ENCODE measurements around the gene SARS1.
A peak's percentile ranks its signal among the peaks of the same experiment; 100 is the strongest.
"Not testable (repeated sequence)": the region's sequence is repeated elsewhere in the genome, so short reads cannot be mapped to it uniquely, and the experiment has no call there.

The SARS1 gene

DNA sequence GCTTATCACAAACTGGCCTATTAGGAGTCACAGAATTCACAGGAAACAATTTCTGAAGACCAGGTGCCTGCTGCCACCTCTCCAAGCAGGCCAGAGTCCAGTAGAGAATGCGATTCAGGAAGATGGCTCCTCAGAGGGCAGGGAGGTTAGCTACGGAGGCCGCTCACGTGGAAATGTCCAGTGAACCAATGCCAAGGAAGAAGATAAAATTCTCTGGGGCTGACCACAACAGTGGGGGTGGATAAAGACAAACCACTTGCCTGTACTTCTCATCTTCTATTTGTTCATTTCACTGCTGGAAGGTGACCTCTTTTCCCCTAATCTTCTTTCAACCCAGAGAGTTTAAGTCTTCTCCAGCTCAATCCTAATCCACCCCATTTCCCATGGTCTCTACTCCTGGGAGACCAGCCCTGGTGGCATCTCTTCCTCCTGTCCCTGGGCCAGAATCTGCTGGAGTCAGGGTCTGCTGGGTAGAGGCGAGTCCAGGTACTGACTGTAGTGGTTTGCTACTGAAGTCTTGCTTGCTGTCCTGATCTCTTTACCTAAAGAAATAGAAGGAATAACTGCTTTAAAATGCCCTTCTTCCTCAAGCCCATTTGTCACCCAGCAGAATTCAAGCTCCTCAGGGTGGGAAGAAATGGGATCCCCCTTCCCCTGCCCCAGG lies 66.0 kb downstream of the SARS1 start:
- DNase-seq, result no peak

DNA sequence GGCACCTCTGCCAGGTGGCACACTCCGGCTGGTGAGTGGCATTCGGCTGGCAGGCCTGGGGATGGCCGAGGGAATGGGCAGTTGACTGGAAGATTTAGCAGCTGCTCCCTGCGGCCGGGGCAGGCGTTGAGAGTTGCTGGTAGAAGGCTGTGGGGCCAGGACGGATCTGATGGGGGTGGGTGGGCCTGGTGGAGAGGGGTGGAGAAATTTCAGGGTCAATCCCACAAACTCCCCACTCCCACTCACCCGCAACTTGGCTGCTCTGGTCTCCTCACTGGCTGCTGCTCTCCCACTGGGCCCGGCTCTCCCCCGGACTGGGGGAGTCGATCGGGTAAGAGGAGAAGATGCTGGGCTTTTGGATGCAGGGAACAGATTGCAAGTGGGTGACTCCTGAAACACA lies 67.1 kb downstream of the SARS1 start:
- peak; percentile 11 for DNase-seq

DNA sequence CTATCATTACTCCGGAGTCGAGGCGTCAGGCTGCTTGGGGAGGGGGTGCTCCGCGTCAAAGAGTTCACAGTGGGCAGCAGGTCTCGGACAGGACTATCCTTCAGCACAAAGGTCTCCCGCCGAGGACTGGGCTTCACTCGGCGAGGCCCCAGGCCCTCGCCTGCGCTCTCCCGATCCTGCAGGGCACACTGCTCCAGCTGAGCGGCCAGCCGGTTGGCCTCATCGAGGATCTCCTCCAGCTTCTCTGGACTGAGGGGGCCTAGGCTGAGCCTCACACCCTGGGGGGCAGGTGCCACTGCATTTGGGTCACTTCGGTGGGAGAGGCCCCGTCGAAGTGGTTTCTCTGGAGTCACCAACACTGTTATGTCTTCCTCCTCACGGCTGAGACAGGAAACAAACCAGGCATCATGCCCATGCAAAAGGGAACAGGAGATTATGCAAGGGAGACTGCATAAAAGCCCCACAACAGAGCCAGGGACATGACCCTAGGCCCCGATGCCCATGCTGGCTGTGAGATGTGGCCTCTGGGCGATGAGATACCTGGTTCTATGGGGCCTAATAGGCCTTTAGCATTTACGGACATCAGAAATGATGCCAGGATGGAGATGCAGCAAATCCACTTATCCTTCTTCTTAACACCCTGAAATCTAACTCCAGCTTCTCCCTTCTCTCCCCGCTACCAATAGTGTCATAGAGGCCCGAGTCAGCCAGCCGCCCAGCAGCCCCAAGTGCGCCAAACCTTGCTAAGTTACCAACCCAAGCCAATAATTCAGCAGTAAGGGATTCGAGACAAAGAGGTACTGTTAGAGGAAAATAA lies 68.2 kb downstream of the SARS1 start:
- peak; percentile 26 for DNase-seq

DNA sequence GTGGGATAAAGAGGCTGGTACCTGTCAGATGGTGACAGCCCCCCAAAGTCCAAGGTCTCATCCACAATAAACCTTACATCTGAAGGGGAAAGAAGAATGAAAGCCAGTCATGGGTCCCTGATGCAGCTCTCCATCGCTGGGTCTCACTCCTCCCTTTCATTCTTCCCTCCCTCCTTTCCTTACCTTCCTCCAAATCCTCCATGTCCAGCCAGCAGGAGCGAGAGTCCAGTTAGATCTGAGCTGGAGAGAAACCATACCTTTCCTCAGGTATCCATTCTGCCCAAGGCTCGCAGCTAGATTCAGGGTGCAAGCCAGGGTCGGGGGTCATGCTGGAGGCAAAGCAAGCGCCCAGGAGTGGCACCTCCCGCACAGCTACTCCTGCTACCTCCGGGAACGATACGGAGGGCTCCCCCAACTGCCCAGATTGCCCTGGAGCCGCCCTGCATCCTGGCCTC lies 68.8 kb downstream of the SARS1 start:
- DNase-seq, result no peak

DNA sequence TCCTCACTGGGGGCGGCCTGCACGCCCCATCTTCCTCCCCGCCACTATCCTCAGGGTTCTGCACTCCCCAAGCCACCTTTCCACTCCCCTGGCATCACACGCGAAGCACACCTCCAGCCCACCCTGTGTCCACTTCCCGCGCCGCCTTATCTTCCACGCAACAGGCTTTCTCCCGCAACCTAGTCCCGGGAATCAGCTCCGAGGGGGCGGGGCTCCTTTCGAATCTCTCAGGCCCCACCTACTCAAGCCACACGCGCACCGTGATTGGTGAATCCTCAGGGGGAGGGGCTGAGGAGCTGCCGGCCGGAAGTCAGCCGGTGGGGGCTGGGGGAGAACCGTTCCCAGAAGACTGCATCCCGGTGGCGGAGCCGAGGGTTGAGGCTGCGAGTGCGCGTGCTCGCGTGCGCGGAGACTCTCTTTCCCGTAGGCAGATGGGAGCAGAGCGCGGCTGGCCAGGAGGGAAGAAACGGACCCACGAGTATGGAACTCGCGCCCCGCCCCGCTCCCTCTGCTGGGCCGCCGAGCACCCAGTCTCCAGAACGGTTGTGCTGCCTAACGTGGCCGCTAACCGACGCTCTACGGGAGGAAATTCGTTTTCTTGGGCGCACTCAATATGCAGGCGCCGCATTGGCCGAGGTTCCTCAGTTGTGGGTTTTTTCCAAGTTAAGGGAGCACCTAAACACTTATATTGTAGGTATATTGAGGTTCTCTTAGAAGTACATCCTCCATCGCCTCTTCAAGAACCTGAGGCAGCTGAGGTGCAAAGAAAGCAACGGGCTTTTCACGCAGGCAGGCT lies 69.4 kb downstream of the SARS1 start, which contains the start of gene PSRC1:
PSRC1 (minus strand) TSS at position 194 of the 796 bp plus-strand sequence.
- peak; percentile 97 for DNase-seq

DNA sequence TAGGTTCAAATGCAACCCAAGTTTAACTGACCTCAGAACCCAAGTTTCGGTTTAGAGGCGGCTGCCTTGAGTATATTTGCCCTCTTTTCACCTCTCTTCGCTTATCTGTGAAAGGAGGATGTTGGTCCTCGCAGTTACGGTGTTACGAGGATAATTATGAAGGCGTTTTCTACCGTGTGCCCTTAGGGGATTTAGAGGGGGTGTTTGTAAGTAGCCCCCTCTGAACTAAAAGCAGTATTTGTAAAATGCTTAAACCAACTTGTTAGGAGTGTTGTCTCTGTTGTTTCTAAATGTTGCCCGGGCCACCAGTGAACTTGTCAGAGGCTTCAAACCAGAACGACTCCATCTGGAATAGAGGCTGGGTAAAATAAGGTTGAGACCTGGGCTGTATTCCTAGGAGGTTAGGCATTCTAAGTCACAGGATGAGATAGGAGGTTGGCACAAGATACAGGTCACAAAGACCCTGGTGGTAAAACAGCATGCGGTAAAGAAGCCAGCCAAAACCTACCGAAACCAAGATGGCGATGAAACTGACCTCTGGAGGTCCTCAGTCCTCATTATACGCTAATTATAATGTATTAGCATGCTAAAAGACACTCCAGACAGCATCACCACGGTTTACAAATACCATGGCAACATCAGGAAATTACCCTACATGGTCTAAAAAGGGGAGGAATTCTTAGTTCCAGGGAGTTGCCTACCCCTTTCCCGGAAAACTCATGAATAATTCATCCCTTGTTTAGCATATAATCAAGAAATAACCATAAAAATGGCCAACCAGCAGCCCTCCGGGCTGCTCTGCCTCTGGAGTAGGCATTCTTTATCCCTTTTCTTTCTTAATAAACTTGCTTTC lies 70.3 kb downstream of the SARS1 start:
- peak; percentile 10 for DNase-seq

DNA sequence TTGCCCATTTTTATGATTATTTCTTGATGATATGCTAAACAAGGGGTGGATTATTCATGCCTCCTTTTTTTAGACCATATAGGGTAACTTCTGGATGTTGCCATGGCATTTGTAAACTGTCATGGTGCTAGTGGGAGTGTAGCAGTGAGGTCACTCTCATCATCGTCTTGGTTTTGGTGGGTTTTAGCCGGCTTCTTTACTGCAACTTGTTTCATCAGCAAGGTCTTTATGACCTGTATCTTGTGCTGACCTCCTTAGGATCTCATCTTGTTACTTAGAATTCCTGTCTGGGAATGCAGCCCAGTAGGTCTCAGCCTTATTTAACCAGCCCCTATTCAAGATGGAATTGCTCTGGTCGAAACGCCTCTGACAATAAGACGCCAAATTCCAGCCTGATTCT lies 73.0 kb downstream of the SARS1 start:
- not testable (repeated sequence) for DNase-seq
